Smooth muscle cell of trachea (primary cell): ENCODE data around the gene ZBTB2. TPM values are rescaled to one million over a fixed set of nuclear protein-coding genes. Genes with fewer than 3 reads are reported as not detected.

Experiments
- total RNA-seq: library from RNA; depleted of rRNA; stranded (reverse); fragments of >200 nt; gene quantifications from 2 replicates; pipeline ENCODE4 v1.2.1, GENCODE V29; 2014

ZBTB2 gene, protein sequence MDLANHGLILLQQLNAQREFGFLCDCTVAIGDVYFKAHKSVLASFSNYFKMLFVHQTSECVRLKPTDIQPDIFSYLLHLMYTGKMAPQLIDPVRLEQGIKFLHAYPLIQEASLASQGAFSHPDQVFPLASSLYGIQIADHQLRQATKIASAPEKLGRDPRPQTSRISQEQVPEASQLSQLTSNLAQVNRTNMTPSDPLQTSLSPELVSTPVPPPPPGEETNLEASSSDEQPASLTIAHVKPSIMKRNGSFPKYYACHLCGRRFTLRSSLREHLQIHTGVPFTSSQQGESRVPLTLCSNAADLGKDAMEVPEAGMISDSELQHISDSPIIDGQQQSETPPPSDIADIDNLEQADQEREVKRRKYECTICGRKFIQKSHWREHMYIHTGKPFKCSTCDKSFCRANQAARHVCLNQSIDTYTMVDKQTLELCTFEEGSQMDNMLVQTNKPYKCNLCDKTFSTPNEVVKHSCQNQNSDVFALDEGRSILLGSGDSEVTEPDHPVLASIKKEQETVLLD
- total RNA-seq = 8.9 and 14.7 TPM in 2 replicates

DNA sequence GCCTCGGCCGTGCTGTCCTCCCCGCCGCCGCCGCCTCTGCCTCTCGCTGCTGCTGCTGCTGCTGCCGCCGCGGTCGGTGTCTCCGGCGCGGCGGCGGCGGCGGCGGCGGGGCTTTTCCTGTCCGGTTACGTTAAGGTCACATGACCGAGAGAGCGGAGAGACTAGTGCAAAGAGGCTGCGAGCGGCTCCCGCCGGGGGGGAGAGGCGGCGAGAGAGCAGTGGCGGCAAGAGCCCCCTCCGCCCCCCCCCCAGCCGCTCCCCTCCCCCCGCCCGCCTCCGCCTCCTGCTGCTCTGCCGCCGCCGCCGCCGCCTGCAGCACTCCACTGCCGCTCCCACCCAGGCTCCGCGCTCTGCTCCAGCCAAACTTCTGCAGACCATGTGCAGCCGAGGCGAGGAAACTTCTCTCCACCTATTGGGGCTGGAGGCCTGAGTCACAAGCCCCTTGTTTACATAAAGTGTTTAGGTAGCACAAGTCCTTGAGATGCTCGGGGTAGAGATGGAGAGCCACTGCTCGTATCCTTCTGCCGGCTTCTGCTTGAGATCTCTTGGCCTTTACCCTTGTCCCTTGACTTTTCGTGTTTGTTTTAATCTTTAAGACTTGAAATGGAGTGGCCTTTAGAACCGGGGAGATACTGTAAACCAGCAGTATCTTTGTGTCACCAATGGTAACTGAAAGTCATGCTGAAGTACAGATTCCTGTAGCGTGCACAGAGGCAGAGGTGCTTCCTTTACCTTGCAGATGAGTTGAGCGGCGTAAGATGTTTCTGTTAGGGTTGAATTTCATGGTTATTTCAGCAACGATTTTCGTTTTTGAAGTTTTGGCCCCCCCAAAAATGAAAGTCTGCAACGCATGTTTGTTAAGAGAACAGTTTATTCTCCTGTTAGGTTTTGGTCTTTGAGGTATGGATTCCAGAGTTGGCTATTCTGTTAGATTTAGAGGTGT lies at the start of gene ZBTB2:
ZBTB2 (minus strand) TSS at position 89 of the 943 bp plus-strand sequence. CDS start 17,922 bp downstream, outside the sequence.

Other genes with a start within 250 kb of the ZBTB2 start
- 155 and 204 TPM in 2 replicates for gene AKAP12, start 151.6 kb downstream of the ZBTB2 start, total RNA-seq
- 48.6 and 48.9 TPM in 2 replicates for gene RMND1, start 60.6 kb upstream of the ZBTB2 start, total RNA-seq
- gene CCDC170, start 102.5 kb upstream of the ZBTB2 start, total RNA-seq = 0.44 and 0.50 TPM in 2 replicates